Prostate gland (tissue), 2 donors: ENCODE data around the gene NTM.

Experiments
- CTCF ChIP-seq, 4 experiments: fragments of 200-600 bp in 2 of 4; fragments of 450-650 bp in 2 of 4; sonication (generic) in 2 of 4; IDR thresholded peaks; 1 replicate in 3 of 4; 2 replicates in 1 of 4; pipeline ENCODE4 v1.5.1; 2016 to 2019; ENCODE audit warnings: antibody characterized with exemption in 4 of 4, mild to moderate bottlenecking in 2 of 4, moderate library complexity in 2 of 4
- POLR2A ChIP-seq: fragments of 450-650 bp; IDR thresholded peaks from one replicate; pipeline ENCODE4 v1.6.1; 2016; ENCODE audit warnings: antibody characterized with exemption, mild to moderate bottlenecking
- POLR2AphosphoS5 ChIP-seq: sonication (generic); formaldehyde crosslinking; IDR thresholded peaks from one replicate; pipeline ENCODE4 v1.6.1; 2017; ENCODE audit warnings: antibody characterized with exemption

- TF ChIP-seq CTCF (IDR thresholded peaks at IDR 0.05) (peak in 1 of 4 experiments; percentile 20), POLR2A (no peak), POLR2AphosphoS5 (no peak)
Observed at GRCh38 chr11:131668500-131669400, 298.3 kb downstream of the NTM start.
